Measurements from ENCODE around the gene CDK19. TPM values are rescaled to one million over a fixed set of nuclear protein-coding genes. Genes with fewer than 3 reads are reported as not detected.
A peak's percentile ranks its signal among the peaks of the same experiment; 100 is the strongest.

The CDK19 gene
- total RNA-seq, 1 donor from 2014 or later = 11.0 TPM

DNA sequence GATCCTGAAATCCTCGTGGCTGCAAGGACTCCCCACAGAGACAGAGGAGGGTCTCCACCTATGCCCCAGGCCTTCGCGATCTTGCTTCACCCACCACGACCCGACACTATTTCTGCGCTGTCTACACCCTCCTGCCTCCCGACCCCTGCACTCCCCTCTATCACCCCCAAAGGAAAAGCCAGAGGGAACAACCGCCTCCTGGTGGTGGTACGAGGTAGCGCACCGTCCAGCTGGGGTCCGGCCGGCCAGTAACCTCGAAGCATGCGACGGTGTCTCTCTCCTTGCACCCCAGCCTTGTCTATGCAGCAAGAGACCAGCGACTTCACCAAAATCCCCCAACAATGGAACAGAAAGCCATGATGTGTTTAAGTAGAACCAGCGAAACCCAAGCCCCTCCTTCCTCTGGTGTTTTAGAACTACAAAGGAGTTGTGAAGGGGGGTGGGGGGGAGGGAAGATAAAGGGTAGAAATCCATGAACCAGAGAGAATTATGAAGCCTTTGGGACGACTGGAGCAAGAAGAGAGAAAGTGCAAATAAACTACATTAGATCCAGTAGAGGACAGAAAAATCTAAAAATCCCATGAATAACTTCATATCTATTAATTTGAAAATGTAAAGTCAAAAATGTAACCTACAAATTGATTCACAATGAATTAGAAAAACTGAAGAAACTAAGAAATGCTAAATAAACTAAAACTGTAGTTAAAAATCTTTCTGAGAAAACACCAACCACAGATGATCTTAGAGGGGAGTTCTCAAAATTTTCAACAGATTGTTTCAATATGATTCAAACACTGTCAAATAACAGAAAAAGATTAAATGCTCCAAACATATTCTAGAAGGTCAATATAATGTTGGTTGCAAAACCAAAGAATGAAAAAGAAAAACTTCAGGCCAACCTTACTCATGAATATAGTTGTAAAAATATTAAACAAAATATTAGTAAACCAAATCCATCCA lies 168.0 kb downstream of the CDK19 start:
- intact Hi-C loops (cut with micrococcal nuclease) = no loop called here
- DNase-seq (no peak), ATAC-seq (no peak)

DNA sequence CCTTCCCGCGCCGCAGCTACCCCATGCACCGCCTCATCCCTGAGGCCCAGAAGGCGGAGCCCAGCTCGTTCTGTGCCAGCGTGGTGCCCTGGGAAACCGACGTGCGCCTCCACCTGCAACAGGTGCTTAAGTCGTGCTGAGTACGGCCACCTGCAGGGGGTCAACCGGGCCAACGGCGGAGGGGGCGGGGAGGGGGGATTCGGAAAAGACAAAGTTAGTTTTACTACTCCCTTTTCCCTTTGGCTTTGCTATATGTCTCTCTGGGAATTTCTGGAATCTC lies 168.9 kb downstream of the CDK19 start:
- ATAC-seq (no peak), DNase-seq (no peak)
- intact Hi-C loops (cut with micrococcal nuclease) = no loop called here

DNA sequence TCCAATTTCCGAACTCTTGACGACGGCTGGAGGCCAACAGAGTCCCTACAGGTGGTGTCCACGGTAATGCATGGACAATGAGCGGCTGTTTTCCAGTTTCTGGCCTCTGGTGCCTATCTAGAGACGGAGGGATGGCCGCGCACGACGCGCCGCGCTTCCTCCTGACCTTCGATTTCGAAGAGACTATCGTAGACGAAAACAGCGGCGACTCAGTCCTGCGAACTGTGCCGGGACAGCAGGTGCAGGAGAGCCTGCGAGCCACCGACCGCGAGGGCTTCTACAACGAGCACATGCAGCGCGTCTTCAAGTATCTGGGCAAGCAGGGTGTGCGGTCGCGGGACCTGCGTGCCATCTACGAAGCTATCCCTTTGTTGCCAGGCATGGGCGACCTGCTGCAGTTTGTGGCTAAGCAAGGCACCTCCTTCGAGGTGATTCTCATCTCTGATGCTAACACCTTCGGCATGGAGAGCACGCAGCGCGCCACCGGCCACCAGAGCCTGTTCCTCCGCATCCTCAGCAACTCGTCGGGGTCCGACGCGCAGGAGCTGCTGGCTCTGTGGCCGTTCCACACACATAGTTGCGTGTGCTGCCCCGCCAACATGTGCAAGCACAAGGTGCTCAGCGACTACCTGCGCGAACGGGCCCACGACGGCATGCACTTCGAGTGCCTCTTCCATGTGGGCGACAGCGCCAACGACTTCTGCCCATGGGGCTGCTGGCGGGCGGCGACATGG lies 169.4 kb downstream of the CDK19 start:
- intact Hi-C loops (cut with micrococcal nuclease) = no loop called here
- peak; percentile 28 for DNase-seq
- no peak for ATAC-seq

DNA sequence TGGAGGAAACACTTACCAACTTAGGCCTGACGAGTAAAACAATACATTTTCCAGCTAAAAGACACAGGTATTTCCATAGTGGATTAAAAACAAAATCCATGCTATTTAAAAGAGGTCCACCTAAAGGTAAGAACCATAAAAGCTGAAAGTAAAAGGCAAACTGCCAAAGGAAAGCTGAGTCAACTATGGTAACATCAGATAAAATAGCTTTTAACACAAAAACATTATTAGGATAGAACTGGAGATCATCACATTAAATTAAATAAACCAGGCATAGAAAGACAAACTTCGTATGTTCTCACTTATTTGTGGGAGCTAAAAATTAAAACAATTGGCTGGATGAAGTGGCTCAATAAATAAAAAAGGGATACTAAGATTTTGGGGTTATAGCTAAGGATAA lies 172.1 kb downstream of the CDK19 start:
- no peak for DNase-seq
- intact Hi-C loops (cut with micrococcal nuclease) = no loop called here
- ATAC-seq = no peak

DNA sequence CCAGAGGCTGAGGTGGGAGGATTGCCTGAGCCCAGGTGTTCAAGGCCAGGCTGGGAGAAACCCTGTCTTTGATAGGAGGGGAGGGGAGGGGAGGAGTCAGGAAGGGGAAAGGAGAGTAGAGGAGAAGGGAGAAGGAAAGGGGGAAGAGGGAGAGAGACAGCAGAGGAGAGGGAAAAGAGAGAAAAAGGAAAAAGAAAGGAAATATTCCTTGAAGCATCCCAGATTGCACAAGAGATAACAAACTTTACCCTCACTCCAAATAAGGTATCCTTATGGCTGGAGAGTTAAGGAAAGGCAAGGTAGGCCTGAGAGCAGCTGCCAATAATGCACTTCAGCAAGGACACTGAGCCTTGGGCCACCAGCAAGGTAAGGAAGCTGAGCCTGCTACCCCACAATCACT lies 172.6 kb downstream of the CDK19 start:
- ATAC-seq (no peak), DNase-seq (no peak)
- intact Hi-C loops (cut with micrococcal nuclease) = no loop called here

DNA sequence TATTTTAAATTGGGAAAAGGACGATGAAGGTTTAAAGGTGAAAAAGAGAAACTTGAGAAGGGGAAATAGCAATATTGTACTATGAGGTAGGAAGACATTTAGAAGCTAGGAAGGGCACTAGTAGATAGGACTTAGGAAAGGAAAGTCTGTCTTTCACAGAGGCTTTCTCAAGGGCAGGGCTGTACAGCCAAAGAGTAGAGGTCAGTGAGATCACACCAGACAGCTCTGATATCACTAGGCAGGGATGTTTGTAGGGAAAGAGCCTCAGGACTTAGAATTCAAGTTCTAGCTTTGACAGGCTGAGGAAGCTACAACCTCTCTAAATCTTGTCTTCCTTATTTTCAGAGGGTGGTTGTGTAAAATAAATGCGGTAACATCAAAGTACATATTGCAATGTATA lies 178.5 kb downstream of the CDK19 start:
- intact Hi-C loops (cut with micrococcal nuclease) = no loop called here
- DNase-seq = no peak
- ATAC-seq = peak; percentile 88

DNA sequence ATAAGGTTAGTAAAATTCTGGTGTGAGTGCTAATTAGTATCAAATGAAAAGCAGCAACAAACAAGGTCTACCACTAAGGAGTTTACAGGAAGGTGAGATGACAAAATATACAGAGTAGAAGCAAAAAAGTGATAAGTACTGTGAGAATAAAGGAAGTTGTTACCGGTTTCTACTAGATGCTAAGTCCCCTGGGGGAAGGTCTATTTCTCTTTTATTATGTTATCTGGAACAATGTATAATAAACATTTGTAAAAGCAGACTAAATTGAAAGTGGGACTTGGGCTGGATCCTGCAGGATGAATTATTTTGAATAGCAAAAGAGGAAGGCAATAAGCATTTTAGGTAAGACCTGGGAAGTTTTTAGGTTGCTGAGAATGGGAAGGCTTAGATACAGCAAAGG lies 180.2 kb downstream of the CDK19 start:
- DNase-seq (no peak), ATAC-seq (no peak)
- intact Hi-C loops (cut with micrococcal nuclease) = no loop called here

DNA sequence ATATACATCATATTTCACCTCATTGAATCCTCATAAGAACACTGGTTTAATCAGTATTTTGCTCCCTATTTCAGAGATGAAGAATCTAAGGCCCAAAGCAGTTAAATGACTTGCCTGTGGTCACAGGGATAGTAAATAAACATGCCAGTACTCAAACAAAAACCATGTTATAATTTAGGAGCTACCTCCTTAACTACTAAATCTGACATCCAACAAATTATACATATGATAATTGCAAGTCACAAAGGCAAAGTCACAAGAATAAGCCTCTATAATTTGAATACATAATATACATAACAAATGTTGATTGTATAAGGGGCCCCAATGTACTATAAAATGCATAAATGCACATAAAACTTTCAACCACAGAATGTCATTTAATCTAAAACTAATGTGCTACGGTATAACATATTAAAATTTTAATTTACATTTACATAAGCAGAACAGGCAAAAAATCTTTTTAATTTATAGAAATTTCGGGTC lies 181.5 kb downstream of the CDK19 start:
- intact Hi-C loops (cut with micrococcal nuclease) = no loop called here
- no peak for DNase-seq
- no peak for ATAC-seq

DNA sequence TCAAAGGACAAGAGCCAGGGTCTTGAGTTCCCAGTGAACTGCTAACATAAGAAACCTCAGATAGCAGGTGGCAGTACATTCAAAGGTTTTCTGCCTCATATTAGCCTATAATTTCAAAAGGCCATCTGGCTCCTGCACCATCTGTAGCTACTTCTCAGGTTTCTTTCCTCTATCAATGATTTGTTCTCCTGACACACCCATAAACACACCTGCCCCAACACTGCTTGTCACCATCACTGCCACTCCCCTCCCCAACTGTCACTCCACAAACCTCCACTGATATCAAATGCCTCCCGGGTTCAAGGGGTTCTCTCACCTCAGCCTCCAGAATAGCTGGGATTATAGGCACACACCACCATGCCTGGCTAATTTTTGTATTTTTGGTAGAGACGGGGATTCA lies 186.1 kb downstream of the CDK19 start:
- intact Hi-C loops (cut with micrococcal nuclease) = no loop called here
- no peak for DNase-seq
- no peak for ATAC-seq

DNA sequence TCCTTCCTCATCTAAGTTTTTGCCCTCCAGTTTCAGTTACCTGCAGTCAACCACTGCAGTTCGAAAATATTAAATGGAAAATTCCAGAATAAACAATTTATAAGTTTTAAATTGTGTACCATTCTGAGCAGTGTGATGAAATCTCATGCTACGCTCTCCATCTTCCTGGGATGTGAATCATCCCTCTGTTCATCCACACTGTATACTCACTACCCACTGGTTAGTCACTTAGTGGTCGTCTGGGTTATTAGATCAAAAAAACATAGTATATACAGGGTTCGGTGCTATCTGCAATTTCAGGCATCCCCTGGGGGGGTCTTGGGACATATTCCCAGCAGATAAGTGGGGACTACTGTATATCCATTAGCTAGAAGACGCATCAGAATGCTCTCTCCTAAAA lies 186.9 kb downstream of the CDK19 start:
- ATAC-seq (no peak), DNase-seq (no peak)
- intact Hi-C loops (cut with micrococcal nuclease) = no loop called here

DNA sequence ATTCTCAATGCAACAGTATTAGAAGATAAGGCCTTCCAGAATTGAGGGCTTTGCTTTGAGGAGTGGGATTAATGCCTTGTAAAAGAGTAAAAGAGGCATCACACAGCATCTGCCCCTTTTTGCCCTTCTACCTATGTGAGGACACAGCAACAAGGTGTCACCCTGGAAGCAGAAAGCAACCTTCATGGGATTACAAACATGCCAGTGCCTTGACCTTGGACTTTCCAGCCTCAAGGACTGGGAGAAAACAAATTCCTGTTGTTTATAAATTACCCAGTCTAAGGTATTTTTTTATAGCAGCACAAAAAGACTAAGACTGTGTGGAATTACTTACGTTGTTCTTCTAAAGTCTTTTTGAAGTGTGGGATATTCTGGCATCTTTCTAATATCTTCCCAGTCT lies 188.8 kb downstream of the CDK19 start:
- ATAC-seq = peak; percentile 21
- intact Hi-C loops (cut with micrococcal nuclease) = no loop called here
- no peak for DNase-seq

DNA sequence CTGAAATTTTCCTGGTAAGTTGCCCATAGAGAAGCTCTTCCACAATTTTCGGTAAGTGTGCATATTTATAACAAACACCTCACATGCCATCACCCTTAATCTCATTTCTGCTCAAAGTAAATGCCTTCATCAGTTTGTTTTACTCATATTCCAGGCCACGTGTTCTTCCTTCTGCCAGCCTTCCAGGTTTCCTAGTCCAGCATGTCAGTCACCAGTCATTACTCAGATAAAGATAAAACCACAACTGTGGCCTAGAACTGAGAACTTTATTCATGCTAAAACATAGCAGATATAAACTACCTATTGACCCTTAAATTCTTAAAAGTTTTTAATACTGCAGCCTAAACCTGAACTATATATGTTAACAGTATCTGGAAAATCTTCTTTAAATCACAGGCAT lies 189.4 kb downstream of the CDK19 start:
- DNase-seq (no peak), ATAC-seq (peak; percentile 52)
- intact Hi-C loops (cut with micrococcal nuclease) = no loop called here

DNA sequence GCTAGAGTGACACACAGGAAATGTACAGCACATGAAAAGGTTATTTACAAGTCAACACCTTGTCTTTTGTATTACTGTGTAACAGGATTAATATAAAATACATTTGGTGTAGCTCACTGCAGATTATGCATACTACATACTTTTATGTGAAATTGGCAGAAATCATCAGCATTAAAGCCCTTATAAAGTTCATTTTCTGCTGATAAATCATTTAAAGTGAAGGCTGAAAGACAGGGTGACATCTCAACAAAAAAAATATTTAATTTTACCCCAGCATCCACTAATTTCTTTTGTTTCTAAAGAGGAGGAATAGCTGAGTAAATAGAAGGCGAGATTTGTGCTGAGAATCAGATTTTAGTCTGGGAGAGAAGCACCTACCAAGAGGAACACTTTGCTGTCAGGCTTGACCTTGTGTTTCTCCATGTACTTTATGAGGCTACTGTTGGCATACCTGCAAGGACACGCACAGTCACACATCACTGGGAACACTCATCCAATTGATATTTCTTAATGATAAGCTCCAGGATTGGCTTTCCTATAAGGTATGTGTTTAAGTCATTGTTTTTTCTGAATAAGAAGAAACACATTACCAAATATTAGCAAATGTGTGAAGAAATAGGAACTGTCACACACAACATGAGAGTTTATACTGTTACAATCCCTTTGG lies 192.2 kb downstream of the CDK19 start:
- no peak for DNase-seq
- peak; percentile 61 for ATAC-seq
- intact Hi-C loops (cut with micrococcal nuclease) = no loop called here

DNA sequence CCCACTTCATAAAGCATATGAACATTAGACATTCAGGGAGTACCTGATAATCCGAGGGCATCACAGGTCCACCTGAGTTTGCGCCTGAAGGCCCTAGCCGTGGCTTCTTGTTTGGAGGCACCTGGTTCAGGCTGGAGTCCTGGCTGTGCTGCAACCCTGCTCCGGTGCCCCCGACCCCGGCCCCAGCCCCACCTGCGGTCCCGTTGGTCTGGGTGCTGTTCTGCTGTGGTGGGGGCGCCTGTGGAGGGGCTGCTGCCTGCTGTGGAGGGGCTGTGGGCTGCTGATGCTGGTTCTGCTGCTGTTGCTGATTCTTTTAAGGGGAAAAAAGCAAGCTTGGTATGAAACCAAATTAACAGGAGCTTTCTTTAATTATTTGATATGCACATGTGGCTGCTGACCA lies 194.2 kb downstream of the CDK19 start:
- DNase-seq = no peak
- no peak for ATAC-seq
- intact Hi-C loops (cut with micrococcal nuclease) = no loop called here

DNA sequence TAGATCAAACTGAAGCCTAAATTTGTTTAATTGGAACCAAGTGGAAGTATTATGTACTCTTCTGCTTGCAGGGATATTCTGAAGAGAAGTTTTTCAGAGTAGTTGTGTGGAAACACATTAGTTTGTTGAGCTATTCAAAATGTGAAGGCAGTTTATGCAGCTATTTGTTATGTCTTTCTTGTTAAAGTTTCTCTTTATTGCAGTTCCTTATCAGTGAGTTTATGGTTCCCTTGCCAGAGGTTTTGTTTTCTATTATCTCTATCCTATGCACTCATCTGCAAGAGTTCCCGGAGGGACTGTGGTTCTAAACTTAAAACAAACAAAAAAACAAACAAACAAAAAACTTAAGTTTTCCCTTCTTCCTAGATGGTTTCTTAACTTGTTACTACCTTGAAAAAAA lies 195.2 kb downstream of the CDK19 start:
- no peak for ATAC-seq
- no peak for DNase-seq
- intact Hi-C loops (cut with micrococcal nuclease) = no loop called here

DNA sequence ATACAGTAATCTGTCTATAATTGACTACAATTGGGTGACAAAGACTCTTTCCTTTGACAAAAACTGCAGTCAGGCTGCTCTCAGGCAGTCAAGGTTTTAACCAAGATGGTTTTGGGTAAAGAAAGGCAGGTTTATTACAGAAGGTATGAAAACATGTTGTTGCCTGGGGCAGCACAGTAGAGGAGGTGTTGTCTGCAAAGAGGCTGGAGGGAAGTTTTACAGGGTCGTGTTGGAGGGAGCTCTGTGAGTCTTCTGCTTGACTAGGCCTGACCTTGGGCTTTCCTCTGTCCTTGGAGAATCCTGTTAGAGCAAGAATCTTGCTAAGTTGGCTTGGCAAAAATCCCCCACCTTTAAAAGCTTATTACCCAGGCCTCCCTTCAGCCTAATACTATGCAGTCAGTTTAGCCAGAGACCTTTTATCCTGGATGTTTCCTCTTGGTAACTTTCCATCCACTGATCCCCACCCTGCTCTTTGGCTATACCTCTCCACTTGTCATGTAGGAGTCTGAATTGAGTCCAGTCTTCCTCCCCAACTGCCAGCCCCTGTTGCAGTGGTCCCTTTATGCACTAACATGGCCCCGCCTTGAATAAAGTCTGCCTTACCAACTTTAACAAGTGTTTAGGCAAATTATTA lies 195.9 kb downstream of the CDK19 start:
- intact Hi-C loops (cut with micrococcal nuclease) = no loop called here
- ATAC-seq (peak; percentile 22), DNase-seq (no peak)

DNA sequence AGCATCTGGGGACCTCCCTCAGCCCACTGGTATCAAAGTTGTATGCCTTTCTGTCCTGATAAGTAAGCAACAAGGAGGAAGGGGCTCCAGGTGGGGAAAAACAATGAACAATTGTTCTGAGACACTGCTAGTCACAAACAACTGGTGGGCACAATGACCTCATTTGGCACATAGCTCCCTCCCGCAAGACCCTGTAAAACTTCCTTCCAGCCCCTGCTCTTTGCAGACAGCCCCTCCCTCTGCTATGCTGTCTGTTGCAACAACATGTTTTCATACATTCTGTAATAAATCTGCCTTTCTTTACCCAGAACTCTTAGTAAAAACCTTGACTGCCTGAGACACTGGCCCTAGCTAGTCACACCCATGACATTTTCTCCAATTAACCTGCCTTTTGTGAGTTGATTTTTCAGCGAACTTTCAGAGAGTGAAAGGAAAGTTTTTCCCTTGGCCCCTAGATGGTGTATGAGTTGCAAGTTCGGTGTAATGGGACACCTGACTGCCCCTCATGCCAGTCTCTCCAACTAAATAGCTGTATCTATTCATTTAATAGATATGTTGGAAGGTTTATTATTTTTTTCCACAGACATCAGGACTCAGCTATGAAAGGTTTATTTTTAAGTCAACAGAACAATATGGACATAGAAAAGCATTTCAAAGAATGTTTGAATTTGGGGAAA lies 196.5 kb downstream of the CDK19 start:
- intact Hi-C loops (cut with micrococcal nuclease) = no loop called here
- ATAC-seq (peak; percentile 50), DNase-seq (no peak)

DNA sequence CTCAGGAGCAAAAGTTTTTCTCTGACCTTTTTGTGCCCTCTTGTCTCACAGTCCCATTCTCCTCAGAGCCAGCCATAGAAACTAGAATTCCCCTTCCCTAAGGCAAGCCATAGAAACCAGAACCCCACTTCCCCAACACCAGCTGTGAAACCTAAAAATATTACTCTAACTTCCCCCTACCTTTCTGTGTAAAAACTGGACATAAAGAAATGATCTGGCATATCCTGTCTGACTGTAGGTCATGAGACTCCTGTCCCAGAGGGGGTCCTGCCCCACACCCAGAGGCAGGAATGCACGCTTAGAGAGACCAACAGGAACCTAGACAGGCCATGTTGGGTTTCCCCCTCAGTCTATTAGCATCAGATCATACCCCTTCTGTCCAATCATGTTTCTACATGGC lies 198.2 kb downstream of the CDK19 start:
- no peak for ATAC-seq
- no peak for DNase-seq
- intact Hi-C loops (cut with micrococcal nuclease) = no loop called here

DNA sequence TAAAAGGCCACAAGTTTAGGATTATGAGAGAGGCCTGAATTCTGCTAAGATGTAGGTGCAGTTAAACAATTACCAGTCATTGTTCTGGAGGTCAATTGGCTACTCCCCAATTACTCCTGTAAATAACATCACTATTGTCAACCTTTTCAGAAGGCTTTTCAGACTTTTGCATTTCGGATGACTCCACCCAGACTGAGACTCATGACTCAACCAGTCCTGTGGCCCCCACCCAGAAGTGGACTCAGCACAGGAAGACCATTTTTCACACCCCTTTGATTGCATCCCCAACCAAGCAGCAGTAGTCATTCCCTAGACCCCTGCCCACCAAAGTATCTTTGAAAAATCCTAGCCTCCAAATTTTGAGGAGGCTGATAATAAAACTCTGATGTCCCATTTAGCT lies 199.5 kb downstream of the CDK19 start:
- ATAC-seq = no peak
- intact Hi-C loops (cut with micrococcal nuclease) = no loop called here
- no peak for DNase-seq
